SK-N-MC (cell line): ENCODE results near the gene KCNJ6.

Experiments
- EZH2 ChIP-seq: fragments of 200-600 bp; sonication (generic); IDR thresholded peaks from one replicate; pipeline ENCODE4 v1.6.1; 2017; ENCODE audit warnings: antibody characterized with exemption
- FOXP2 ChIP-seq: optimal IDR thresholded peaks from 2 replicates; pipeline ENCODE3; 2011; ENCODE audit warnings: mild to moderate bottlenecking, moderate library complexity; ENCODE audit not compliant: insufficient read depth; ENCODE audit errors: extremely low read length, control extremely low read depth
- POLR2AphosphoS5 ChIP-seq: IDR thresholded peaks from 2 replicates; pipeline ENCODE4 v1.6.1; 2012; ENCODE audit warnings: mild to moderate bottlenecking, low read depth, low read length, borderline replicate concordance

GRCh38 chr21:37817242-37817641 is 99.0 kb downstream of the KCNJ6 start:
- TF ChIP-seq EZH2, result no peak
- TF ChIP-seq POLR2AphosphoS5, result no peak
- no peak for TF ChIP-seq FOXP2
